ENCODE data around the gene CUBN.

- TF ChIP-seq, protein P1, sequence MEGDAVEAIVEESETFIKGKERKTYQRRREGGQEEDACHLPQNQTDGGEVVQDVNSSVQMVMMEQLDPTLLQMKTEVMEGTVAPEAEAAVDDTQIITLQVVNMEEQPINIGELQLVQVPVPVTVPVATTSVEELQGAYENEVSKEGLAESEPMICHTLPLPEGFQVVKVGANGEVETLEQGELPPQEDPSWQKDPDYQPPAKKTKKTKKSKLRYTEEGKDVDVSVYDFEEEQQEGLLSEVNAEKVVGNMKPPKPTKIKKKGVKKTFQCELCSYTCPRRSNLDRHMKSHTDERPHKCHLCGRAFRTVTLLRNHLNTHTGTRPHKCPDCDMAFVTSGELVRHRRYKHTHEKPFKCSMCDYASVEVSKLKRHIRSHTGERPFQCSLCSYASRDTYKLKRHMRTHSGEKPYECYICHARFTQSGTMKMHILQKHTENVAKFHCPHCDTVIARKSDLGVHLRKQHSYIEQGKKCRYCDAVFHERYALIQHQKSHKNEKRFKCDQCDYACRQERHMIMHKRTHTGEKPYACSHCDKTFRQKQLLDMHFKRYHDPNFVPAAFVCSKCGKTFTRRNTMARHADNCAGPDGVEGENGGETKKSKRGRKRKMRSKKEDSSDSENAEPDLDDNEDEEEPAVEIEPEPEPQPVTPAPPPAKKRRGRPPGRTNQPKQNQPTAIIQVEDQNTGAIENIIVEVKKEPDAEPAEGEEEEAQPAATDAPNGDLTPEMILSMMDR (IDR thresholded peaks at IDR 0.05) = no peak
- TF ChIP-seq POLR2A (IDR thresholded peaks at IDR 0.05) = no peak
Measured at GRCh38 chr10:16929069-16929468, 200.5 kb downstream of the CUBN start.
